NCI-H748 (cell line): ENCODE results near the gene HAPLN2.
"Not testable (repeated sequence)": the region's sequence is repeated elsewhere in the genome, so short reads cannot be mapped to it uniquely, and the experiment has no call there.

ENCODE experiments used
- DNase-seq: peaks from one replicate; lab custom pipeline; 2025; ENCODE audit not compliant: unreplicated experiment; lab: John Stamatoyannopoulos, UW

Gene HAPLN2

GRCh38 chr1:156616463-156616862, 2.8 kb upstream of the HAPLN2 start:
- DNase-seq, result peak; percentile 86

GRCh38 chr1:156619582-156619955, 354 bp downstream of the HAPLN2 start:
- no peak for DNase-seq

- DNase-seq, result no peak
These were observed 3.5 kb downstream of the HAPLN2 start for GRCh38 chr1:156622581-156623297.

GRCh38 chr1:156623946-156624813, 5.0 kb downstream of the HAPLN2 start:
- DNase-seq, result peak; percentile 76

GRCh38 chr1:156624814-156625435, 5.7 kb downstream of the HAPLN2 start:
- no peak for DNase-seq

- DNase-seq, result peak; percentile 62
These were observed 6.3 kb downstream of the HAPLN2 start for GRCh38 chr1:156625436-156626078.

GRCh38 chr1:156626079-156626438, 6.8 kb downstream of the HAPLN2 start:
- no peak for DNase-seq

- peak; percentile 60 for DNase-seq
These were observed 8.2 kb downstream of the HAPLN2 start for GRCh38 chr1:156627313-156627880.

- no peak for DNase-seq
These were observed 10.7 kb downstream of the HAPLN2 start for GRCh38 chr1:156629823-156630449.

- not testable (repeated sequence) for DNase-seq
These were observed 11.9 kb downstream of the HAPLN2 start for GRCh38 chr1:156631152-156631551.

- no peak for DNase-seq
These were observed 13.1 kb downstream of the HAPLN2 start for GRCh38 chr1:156632355-156632754.

- no peak for DNase-seq
These were observed 19.2 kb downstream of the HAPLN2 start for GRCh38 chr1:156638189-156638985.

GRCh38 chr1:156639601-156640101, 20.4 kb downstream of the HAPLN2 start:
- no peak for DNase-seq

GRCh38 chr1:156640842-156641706, 21.9 kb downstream of the HAPLN2 start:
- DNase-seq, result no peak

GRCh38 chr1:156641761-156642264, 22.6 kb downstream of the HAPLN2 start, which contains the start of gene BCAN:
Gene BCAN, plus strand, starts transcription at chr1:156642117. Its CDS starts 3,938 bp downstream, at chr1:156646055.
- DNase-seq, result peak; percentile 70

- peak; percentile 35 for DNase-seq
These were observed 23.2 kb downstream of the HAPLN2 start for GRCh38 chr1:156642265-156643048.

- DNase-seq, result no peak
These were observed 24.0 kb downstream of the HAPLN2 start for GRCh38 chr1:156643049-156643777.
